HCT116 (cell line): Measurements from ENCODE around the gene PJA1. TPM values are rescaled to one million over a fixed set of nuclear protein-coding genes. Genes with fewer than 3 reads are reported as not detected.

Source experiments
- ATAC-seq: fragments of 200-7000 bp; cut with Tn5 transposase; 2 replicates; pipeline ENCODE4 v1.9.1; 2020; ENCODE audit warnings: mild to moderate bottlenecking, moderate library complexity
- BruUV-seq: library from RNA; stranded (reverse); fragments of 400-500 nt; replicated peaks from 2 replicates; lab custom pipeline; 2021; lab: Mats Ljungman, UMichigan
- CTCF ChIA-PET: fragments of 300-600 bp; sonication (Branson Sonifier 250); formaldehyde crosslinking; loops from one replicate; lab custom pipeline; 2021; ENCODE audit warnings: antibody characterized with exemption; lab: Charles Lee
- POLR2A ChIA-PET: fragments of 300-600, 350-600 bp; sonication (Branson Sonifier 250); formaldehyde crosslinking; loops from one replicate; lab custom pipeline; 2021; ENCODE audit warnings: antibody characterized with exemption; lab: Charles Lee
- RAD21 ChIA-PET, 2 experiments: fragments of 300-600 bp; sonication (Branson Sonifier 250); formaldehyde crosslinking; loops; one replicate each; lab custom pipeline; 2023; ENCODE audit warnings: low total read pairs in 2 of 2; ENCODE audit not compliant: uncharacterized antibody in 2 of 2, unreplicated experiment in 2 of 2, low non-redundant PET in 1 of 2; lab: Charles Lee
- DNase-seq: peaks from one replicate; pipeline ENCODE4 v3.0.0-alpha.2; 2010; ENCODE audit warnings: low read depth, low spot score
- H2AFZ ChIP-seq: fragments of 200-600 bp; shearing (Covaris generic), sonication (generic); 2 replicates; pipeline ENCODE4 v1.6.1; 2017; ENCODE audit warnings: low read depth, mixed run types, mixed read lengths, antibody characterized with exemption, low read length; ENCODE audit not compliant: poor library complexity, severe bottlenecking
- H3K27ac ChIP-seq: 2 replicates; pipeline ENCODE4 v1.5.1; 2012; ENCODE audit warnings: low read depth, low read length
- H3K27me3 ChIP-seq: fragments of 200-600 bp; sonication (generic); 2 replicates; pipeline ENCODE4 v1.6.1; 2016; ENCODE audit warnings: mixed run types, low read length, mixed read lengths; ENCODE audit not compliant: insufficient read depth
- H3K36me3 ChIP-seq, 2 experiments: fragments of 200-500 bp in 1 of 2; fragments of 200-600 bp in 1 of 2; sonication (Bioruptor generic) in 1 of 2; sonication (generic) in 1 of 2; 2 replicates each; pipeline versions ENCODE4 v1.5.1 to v1.6.1; 2014 to 2016; ENCODE audit warnings: low read length in 2 of 2, inconsistent platforms in 1 of 2, mixed read lengths in 1 of 2, mixed run types in 1 of 2; ENCODE audit not compliant: insufficient read depth in 2 of 2, control insufficient read depth in 1 of 2
- H3K4me1 ChIP-seq, 2 experiments: fragments of 200-600 bp in 1 of 2; sonication (generic) in 1 of 2; 2 replicates each; pipeline versions ENCODE4 v1.5.1 to v1.6.1; 2012 to 2017; ENCODE audit warnings: low read length in 2 of 2, inconsistent platforms in 1 of 2, mild to moderate bottlenecking in 1 of 2, mixed read lengths in 1 of 2, mixed run types in 1 of 2, moderate library complexity in 1 of 2; ENCODE audit not compliant: insufficient read depth in 2 of 2, control insufficient read depth in 1 of 2
- H3K4me2 ChIP-seq: fragments of 200-600 bp; sonication (generic); 2 replicates; pipeline ENCODE4 v1.6.1; 2017; ENCODE audit warnings: mixed run types, low read length, mixed read lengths
- H3K4me3 ChIP-seq, 2 experiments: fragments of 200-600 bp in 1 of 2; sonication (generic) in 1 of 2; replicated peaks in 1 of 2; 2 replicates each; pipeline ENCODE4 v1.5.1; 2011 to 2016; ENCODE audit warnings: low read length in 2 of 2, control low read depth in 1 of 2, low read depth in 1 of 2, mild to moderate bottlenecking in 1 of 2, mixed read lengths in 1 of 2, mixed run types in 1 of 2
- H3K79me2 ChIP-seq: fragments of 200-600 bp; sonication (generic); 2 replicates; pipeline ENCODE4 v1.6.1; 2017; ENCODE audit warnings: mild to moderate bottlenecking, mixed run types, low read length, moderate library complexity, mixed read lengths; ENCODE audit not compliant: insufficient read depth
- H3K9ac ChIP-seq: fragments of 200-600 bp; sonication (generic); 2 replicates; pipeline ENCODE4 v1.6.1; 2016; ENCODE audit warnings: low read length, mixed read lengths
- H3K9me2 ChIP-seq: fragments of 200-600 bp; sonication (generic), shearing (Covaris generic); 2 replicates; pipeline ENCODE4 v1.6.1; 2017; ENCODE audit warnings: mixed run types, mild to moderate bottlenecking, moderate library complexity; ENCODE audit not compliant: insufficient read depth
- H3K9me3 ChIP-seq, 2 experiments: fragments of 200-500 bp in 1 of 2; fragments of 200-600 bp in 1 of 2; sonication (Bioruptor generic) in 1 of 2; sonication (generic) in 1 of 2; 2 replicates each; pipeline ENCODE4 v1.6.1; 2014 to 2017; ENCODE audit warnings: low read length in 2 of 2, mixed read lengths in 2 of 2, inconsistent platforms in 1 of 2, low read depth in 1 of 2, mild to moderate bottlenecking in 1 of 2, mixed run types in 1 of 2, moderate library complexity in 1 of 2; ENCODE audit not compliant: control insufficient read depth in 1 of 2, insufficient read depth in 1 of 2
- H4K20me1 ChIP-seq: fragments of 200-600 bp; sonication (generic), shearing (Covaris generic); 2 replicates; pipeline ENCODE4 v1.6.1; 2017; ENCODE audit warnings: mixed run types, mild to moderate bottlenecking, moderate library complexity; ENCODE audit not compliant: insufficient read depth
- ATF3 ChIP-seq: IDR thresholded peaks from 2 replicates; pipeline ENCODE4 v1.6.1; 2012
- CBX3 ChIP-seq: IDR thresholded peaks from 2 replicates; pipeline ENCODE4 v1.6.1; 2012; ENCODE audit warnings: low read depth
- CEBPB ChIP-seq: IDR thresholded peaks from 2 replicates; pipeline ENCODE4 v1.6.1; 2012; ENCODE audit warnings: low read depth
- EGR1 ChIP-seq: IDR thresholded peaks from 2 replicates; pipeline ENCODE4 v1.6.1; 2012; ENCODE audit warnings: low read depth
- JUND ChIP-seq: IDR thresholded peaks from 2 replicates; pipeline ENCODE4 v1.6.1; 2012
- MAX ChIP-seq: IDR thresholded peaks from 2 replicates; pipeline ENCODE4 v1.6.1; 2012
- REST ChIP-seq: IDR thresholded peaks from 2 replicates; pipeline ENCODE4 v1.6.1; 2012; ENCODE audit warnings: low read depth
- SIN3A ChIP-seq: IDR thresholded peaks from 2 replicates; pipeline ENCODE4 v1.6.1; 2012; ENCODE audit warnings: low read depth
- YY1 ChIP-seq: IDR thresholded peaks from 2 replicates; pipeline ENCODE4 v1.6.1; 2011; ENCODE audit warnings: low read length, low read depth, moderate library complexity, mild to moderate bottlenecking; ENCODE audit not compliant: insufficient replicate concordance; ENCODE audit errors: extremely low read depth
- intact Hi-C: fragments of 100-400 bp; cut with micrococcal nuclease; formaldehyde crosslinking; loops from 2 replicates; pipeline ENCODE4 v1.10.0; 2022
- total RNA-seq: library from RNA; stranded (reverse); gene quantifications from one replicate; pipeline ENCODE4 v1.2.1, GENCODE V29; 2021; ENCODE audit not compliant: unreplicated experiment

The PJA1 gene
- total RNA-seq, 1 experiment from 2014 or later = 15.7 TPM

- TF ChIP-seq ATF3 (no peak), MAX (no peak), JUND (no peak), REST (no peak)
- TF ChIP-seq, all 23 proteins: peak for 0
These were observed 24.4 kb downstream of the PJA1 start (continued) for GRCh38 chrX:69140837-69141236.

- H3K36me3 ChIP-seq = no peaks in the 10 kb centered on the region
- H3K27me3 ChIP-seq = no peaks in the 10 kb centered on the region
- H3K9ac ChIP-seq = no peak overlapping the region
- no peak overlapping the region for H2AFZ ChIP-seq
- H3K4me3 ChIP-seq = no peak overlapping the region
- H4K20me1 ChIP-seq = no peaks in the 10 kb centered on the region
- POLR2A ChIA-PET = no interaction called here
- no peak for TF ChIP-seq SIN3A
- TF ChIP-seq YY1 = no peak
- TF ChIP-seq EGR1 = no peak
- TF ChIP-seq CBX3 = no peak
- TF ChIP-seq CEBPB = no peak
- TF ChIP-seq, all 23 proteins: peak for 0
- ChIA-PET RAD21 (no interaction called here), CTCF (no interaction called here)
- no peak overlapping the region for H3K4me2 ChIP-seq
- no peak for ATAC-seq
- DNase-seq = no peak
- H3K79me2 ChIP-seq = no peaks in the 10 kb centered on the region
- H3K4me1 ChIP-seq = no peaks in the 10 kb centered on the region
- no TSS peak for BruUV-seq
- intact Hi-C loops = no loop called here
- no peak overlapping the region for H3K27ac ChIP-seq
- no peaks in the 10 kb centered on the region for H3K9me2 ChIP-seq
- H3K9me3 ChIP-seq = no peaks in the 10 kb centered on the region
These were observed 25.7 kb downstream of the PJA1 start for GRCh38 chrX:69139516-69139915.
